HepG2 (cell line): ENCODE results near the gene CRIP1. TPM values are rescaled to one million over a fixed set of nuclear protein-coding genes. Genes with fewer than 3 reads are reported as not detected.

Experiments
- ATAC-seq: fragments of 200-7000 bp; cut with Tn5 transposase; 3 replicates; pipeline ENCODE4 v1.9.1; 2020; ENCODE audit warnings: mild to moderate bottlenecking, moderate library complexity
- BruUV-seq: library from RNA; stranded (reverse); fragments of 400-500 nt; replicated peaks from 2 replicates; lab custom pipeline; 2021; lab: Mats Ljungman, UMichigan
- CTCF ChIA-PET: fragments of 300-600 bp; formaldehyde crosslinking; extraction: SDS; loops from one replicate; lab custom pipeline; 2021; ENCODE audit warnings: low total read pairs, inconsistent platforms, low intra/inter-chr PET ratio; lab: Yijun Ruan, JAX
- POLR2A ChIA-PET: fragments of 350-600 bp; sonication (Branson Sonifier 250); formaldehyde crosslinking; loops from one replicate; lab custom pipeline; 2020; ENCODE audit warnings: antibody characterized with exemption, inconsistent platforms; lab: Yijun Ruan, JAX
- DNase-seq: peaks from one replicate; pipeline ENCODE4 v3.0.0-alpha.2; 2015; ENCODE audit warnings: low spot score
- FAIRE-seq: peaks from 3 replicates; lab custom pipeline; 2011; peaks lifted over from hg19 to GRCh38; lab: Jason Lieb, UNC
- H2AFZ ChIP-seq: one replicate; pipeline ENCODE4 v1.6.1; 2011; ENCODE audit warnings: low read length, inconsistent platforms
- H3K27ac ChIP-seq: fragments of 300-600 bp; 3 replicates; pipeline ENCODE4 v1.8.0; 2011; ENCODE audit warnings: mixed run types, mild to moderate bottlenecking, mixed read lengths, low read length, inconsistent platforms; ENCODE audit not compliant: insufficient read depth; ENCODE audit errors: extremely low read length
- H3K27me3 ChIP-seq, 2 experiments: fragments of 200-600 bp in 1 of 2; 2 replicates in 1 of 2; 3 replicates in 1 of 2; pipeline versions ENCODE4 v1.6.0 to v1.8.0; 2011; ENCODE audit warnings: low read length in 2 of 2, mild to moderate bottlenecking in 2 of 2, moderate library complexity in 2 of 2, inconsistent platforms in 1 of 2; ENCODE audit not compliant: insufficient read depth in 2 of 2, control insufficient read depth in 1 of 2
- H3K36me3 ChIP-seq, 2 experiments: fragments of 200-600 bp in 1 of 2; replicated peaks in 1 of 2; 2 replicates in 1 of 2; 3 replicates in 1 of 2; pipeline versions ENCODE4 v1.5.1 to v1.8.0; 2011; ENCODE audit warnings: low read length in 2 of 2, inconsistent platforms in 1 of 2; ENCODE audit not compliant: insufficient read depth in 2 of 2, control insufficient read depth in 1 of 2
- H3K4me1 ChIP-seq: 2 replicates; pipeline ENCODE4 v1.5.1; 2012; ENCODE audit warnings: low read length, inconsistent platforms; ENCODE audit not compliant: insufficient read depth
- H3K4me2 ChIP-seq: 2 replicates; pipeline ENCODE4 v1.6.0; 2011; ENCODE audit warnings: low read depth, low read length, inconsistent platforms
- H3K4me3 ChIP-seq, 3 experiments: fragments of 200-600 bp in 1 of 3; sonication (generic), shearing (Covaris generic) in 1 of 3; replicated peaks in 1 of 3; 2 replicates each; pipeline ENCODE4 v1.5.1; 2011 to 2016; ENCODE audit warnings: low read length in 3 of 3, inconsistent platforms in 2 of 3, low read depth in 2 of 3, mild to moderate bottlenecking in 2 of 3, control low read depth in 1 of 3, mixed read lengths in 1 of 3; ENCODE audit not compliant: insufficient read depth in 1 of 3
- H3K79me2 ChIP-seq: one replicate; pipeline ENCODE4 v1.6.1; 2011; ENCODE audit warnings: low read length, inconsistent platforms; ENCODE audit not compliant: insufficient read depth
- H3K9ac ChIP-seq: 2 replicates; pipeline ENCODE4 v1.6.0; 2011; ENCODE audit warnings: mild to moderate bottlenecking, low read depth, low read length, inconsistent platforms; ENCODE audit not compliant: insufficient read depth
- H3K9me3 ChIP-seq: 2 replicates; pipeline ENCODE4 v1.5.1; 2012; ENCODE audit warnings: mild to moderate bottlenecking, low read length
- H4K20me1 ChIP-seq: 2 replicates; pipeline ENCODE4 v1.6.0; 2011; ENCODE audit warnings: inconsistent platforms, mild to moderate bottlenecking, low read length, moderate library complexity; ENCODE audit not compliant: insufficient read depth
- AGO2 ChIP-seq: fragments of 200-400 bp; formaldehyde crosslinking; optimal IDR thresholded peaks from 2 replicates; pipeline ENCODE3; 2017; ENCODE audit warnings: mild to moderate bottlenecking, low read depth, low read length, moderate library complexity
- BCL6 ChIP-seq: IDR thresholded peaks from 2 replicates; pipeline ENCODE4 v1.6.1; 2016; ENCODE audit warnings: missing genetic modification reagents, missing compliant biosample characterization
- CBX1 ChIP-seq: IDR thresholded peaks from one replicate; pipeline ENCODE4 v1.6.1; 2016; ENCODE audit warnings: antibody characterized with exemption, low read depth
- CTCF ChIP-seq: sonication (generic); formaldehyde crosslinking; IDR thresholded peaks from 2 replicates; pipeline ENCODE4 v1.5.0; 2020; ENCODE audit warnings: mild to moderate bottlenecking, missing genetic modification reagents, moderate library complexity
- FOSL2 ChIP-seq: sonication (generic); formaldehyde crosslinking; IDR thresholded peaks from 2 replicates; pipeline ENCODE4 v1.4.0; 2020; ENCODE audit warnings: missing genetic modification reagents
- HCFC1 ChIP-seq: fragments of 150-350 bp; IDR thresholded peaks from 2 replicates; pipeline ENCODE4 v1.6.1; 2014; ENCODE audit warnings: low read depth, low read length
- HIVEP1 ChIP-seq: sonication (generic); formaldehyde crosslinking; IDR thresholded peaks from 2 replicates; pipeline ENCODE4 v1.4.0; 2020; ENCODE audit warnings: mild to moderate bottlenecking, missing genetic modification reagents
- HNRNPL ChIP-seq: fragments of 200-400 bp; formaldehyde crosslinking; IDR thresholded peaks from 2 replicates; pipeline ENCODE4 v1.6.1; 2017; ENCODE audit warnings: mild to moderate bottlenecking, low read depth, low read length
- JUND ChIP-seq: sonication (generic); formaldehyde crosslinking; IDR thresholded peaks from 2 replicates; pipeline ENCODE4 v1.8.0; 2022; ENCODE audit warnings: mild to moderate bottlenecking, missing genetic modification reagents
- KDM4B ChIP-seq: sonication (generic); formaldehyde crosslinking; IDR thresholded peaks from 2 replicates; pipeline ENCODE4 v1.4.0; 2020; ENCODE audit warnings: missing genetic modification reagents
- POLR2G ChIP-seq: fragments of 200-400 bp; formaldehyde crosslinking; IDR thresholded peaks from 2 replicates; pipeline ENCODE4 v1.6.1; 2018; ENCODE audit warnings: mild to moderate bottlenecking, low read depth, low read length, moderate library complexity
- RBFOX2 ChIP-seq: fragments of 200-400 bp; formaldehyde crosslinking; IDR thresholded peaks from 2 replicates; pipeline ENCODE4 v1.6.1; 2017; ENCODE audit warnings: low read depth, mild to moderate bottlenecking, low read length
- RORA ChIP-seq: sonication (generic); formaldehyde crosslinking; IDR thresholded peaks from 2 replicates; pipeline ENCODE4 v1.5.0; 2020; ENCODE audit warnings: mild to moderate bottlenecking, missing genetic modification reagents, moderate library complexity
- SNAI1 ChIP-seq: sonication (generic); formaldehyde crosslinking; IDR thresholded peaks from 2 replicates; pipeline ENCODE4 v1.5.0; 2020; ENCODE audit warnings: mild to moderate bottlenecking, missing genetic modification reagents, borderline replicate concordance
- ZSCAN22 ChIP-seq: sonication (generic); formaldehyde crosslinking; IDR thresholded peaks from 2 replicates; pipeline ENCODE4 v1.4.0; 2020; ENCODE audit warnings: mild to moderate bottlenecking, missing genetic modification reagents
- WGBS: methylation state at CpG from one replicate; pipeline ENCODE4 v1.1.6; 2017; ENCODE audit warnings: low lambda C conversion rate; 5-methylcytosine and 5-hydroxymethylcytosine counted together
- in situ Hi-C: cut with HindIII; loops from 2 replicates; pipeline ENCODE4 v1.10.0; 2017; ENCODE audit warnings: low pct_unique_long_range_greater_than_20kb; ENCODE audit not compliant: extremely low pct_ligation_motif_present
- intact Hi-C: fragments of 100-400 bp; cut with micrococcal nuclease; formaldehyde crosslinking; loops from one replicate; pipeline ENCODE4 v1.10.0; 2022; ENCODE audit not compliant: unreplicated experiment
- polyA plus RNA-seq, 8 experiments: library from polyadenylated mRNA; depleted of rRNA in 3 of 8; stranded (reverse) in 7 of 8; unstranded in 1 of 8; fragments of >200 nt; fragmentation: Illumina TruSeq in 4 of 8; extraction: Trizol in 4 of 8; gene quantifications; 2 replicates each; pipeline versions ENCODE4 v1.2.1 to v1.2.3, GENCODE V29; 2011 to 2016; ENCODE audit warnings: low read depth in 4 of 8, missing spikeins in 1 of 8, mixed read lengths in 1 of 8; ENCODE audit not compliant: insufficient read depth in 1 of 8
- total RNA-seq, 5 experiments: library from RNA; depleted of rRNA; stranded (reverse); fragments of >200 nt; fragmentation: Illumina TruSeq; extraction: Trizol; gene quantifications; 2 replicates each; pipeline ENCODE4 v1.2.3, GENCODE V29; 2016; ENCODE audit warnings: low read depth in 1 of 5

Gene CRIP1
- total and polyA plus RNA-seq, 2 of the 13 experiments (the other 11 are each of a cell fraction or from before 2014, with no cell fraction given), result 53.9 to 59.5 TPM

GRCh38 chr14:105439710-105440553, 46.8 kb upstream of the CRIP1 start (continued):
- TF ChIP-seq AGO2 (peak; percentile 14), BCL6 (CRISPR knock-in tag) (no peak), RBFOX2 (peak; percentile 5; the same call in 1 of the 2 replicates), FOSL2 (CRISPR knock-in tag) (no peak), CTCF (CRISPR knock-in tag) (0 out of 2 replicates have a peak, but pooled peaks have one; percentile 6), RORA (no peak), HCFC1 (no peak), HIVEP1 (no peak), POLR2G (peak; percentile 53; the same call in 1 of the 2 replicates)
- TF ChIP-seq, all 625 proteins: peak for 5

GRCh38 chr14:105440554-105440900, 46.2 kb upstream of the CRIP1 start:
- peaks cover 10 to 35% of the 10 kb centered on the region in 2 experiments for H3K36me3 ChIP-seq
- 98% methylated on average over 9 of the region's 15 CpGs for WGBS
- no peak for FAIRE-seq
- no peaks in the 10 kb centered on the region for H3K9me3 ChIP-seq
- no peak overlapping the region for H3K9ac ChIP-seq
- H2AFZ ChIP-seq, result no peak overlapping the region
- intact Hi-C loops, result no loop called here
- no peaks in the 10 kb centered on the region for H3K27me3 ChIP-seq
- H3K4me3 ChIP-seq, result no peak overlapping the region
- TF ChIP-seq HNRNPL, result 0 out of 2 replicates have a peak, but pooled peaks have one; percentile 23
- TF ChIP-seq RBFOX2, result peak; percentile 17; the same call in 1 of the 2 replicates
- TF ChIP-seq ZSCAN22 (CRISPR knock-in tag), result no peak
- TF ChIP-seq KDM4B (CRISPR knock-in tag), result no peak
- no peak for TF ChIP-seq SNAI1
- no peak for TF ChIP-seq JUND (CRISPR knock-in tag)
- no peak for TF ChIP-seq BCL6 (CRISPR knock-in tag)
- no peak for TF ChIP-seq CBX1
- no peak; the same call in 2 of the 3 replicates for ATAC-seq
- ChIA-PET CTCF (no interaction called here), POLR2A (no interaction called here)
- no peaks in the 10 kb centered on the region for H4K20me1 ChIP-seq
- H3K4me1 ChIP-seq, result no peaks in the 10 kb centered on the region
- in situ Hi-C loops, result no loop called here
- no peak for DNase-seq
- no TSS peak for BruUV-seq
- peaks cover 24% of the 10 kb centered on the region for H3K79me2 ChIP-seq
- H3K27ac ChIP-seq, result no peak overlapping the region
- H3K4me2 ChIP-seq, result no peak overlapping the region
